ENCODE data around the gene HEPACAM. TPM values are rescaled to one million over a fixed set of nuclear protein-coding genes. Genes with fewer than 3 reads are reported as not detected.
A peak's percentile ranks its signal among the peaks of the same experiment; 100 is the strongest.

HEPACAM gene
- total RNA-seq, 1 donor from 2014 or later, result 3.4 TPM

DNA sequence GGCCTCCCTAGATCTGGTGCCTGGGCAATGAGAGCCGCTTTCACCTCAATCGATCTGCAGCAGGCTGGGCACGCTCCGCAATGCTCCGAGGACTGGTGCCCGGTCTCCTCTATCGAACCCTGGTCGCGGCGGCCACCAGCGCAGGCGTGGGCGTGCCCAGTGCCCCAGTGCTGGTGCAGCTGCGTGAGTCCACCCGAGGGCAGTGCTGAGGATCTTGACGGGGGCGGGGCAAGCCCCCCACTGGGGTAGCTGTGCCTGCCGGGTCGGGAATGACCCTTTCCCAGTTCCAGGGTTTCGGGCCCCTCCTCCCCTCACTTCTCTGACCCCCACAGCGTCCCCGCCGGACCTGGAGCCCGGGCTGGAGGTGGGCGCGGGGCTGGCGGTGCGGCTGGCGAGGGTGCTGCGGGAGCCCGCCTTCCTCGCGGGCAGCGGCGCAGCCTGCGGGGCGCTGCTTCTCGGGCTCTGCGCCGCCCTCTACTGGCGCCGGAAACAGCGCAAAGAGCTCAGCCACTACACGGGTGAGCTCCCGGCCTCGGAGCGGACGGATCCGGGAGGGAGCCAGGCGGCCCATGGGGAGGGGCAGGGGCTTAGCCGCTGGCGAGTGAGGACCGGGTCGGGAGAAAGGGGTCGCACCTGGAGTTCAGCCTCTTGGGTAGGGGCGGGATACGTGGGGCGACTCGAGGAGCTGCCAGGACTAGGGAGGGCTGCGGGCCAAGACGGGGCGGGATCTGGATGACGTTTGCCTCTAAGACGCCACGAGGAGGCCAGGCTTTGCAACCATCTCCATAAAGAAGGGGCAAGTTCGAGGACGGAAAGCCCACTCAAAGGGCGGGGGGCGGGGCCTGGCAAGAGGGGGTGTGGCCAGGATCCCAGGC, 59.7 kb downstream of the HEPACAM start:
- no peaks in the 10 kb centered on the region for H3K27me3 ChIP-seq
- peak; percentile 12 to 83 for TF ChIP-seq POLR2AphosphoS5 (IDR thresholded peaks at IDR 0.05; ENCODE audit: insufficient read depth in 1 of 2, low read depth in 1 of 2)
- TF ChIP-seq POLR2A (IDR thresholded peaks at IDR 0.05), result peak in 1 of 2 donors; percentile 7
- TF ChIP-seq CTCF (IDR thresholded peaks at IDR 0.05), result peak; percentile 47 to 88 (median 58)
- intact Hi-C loops (cut with DNase I), result loop anchor here (5.0 kb wide), 1 partner anchor 76 kb away; the partner anchor contains the start of gene CCDC15

DNA sequence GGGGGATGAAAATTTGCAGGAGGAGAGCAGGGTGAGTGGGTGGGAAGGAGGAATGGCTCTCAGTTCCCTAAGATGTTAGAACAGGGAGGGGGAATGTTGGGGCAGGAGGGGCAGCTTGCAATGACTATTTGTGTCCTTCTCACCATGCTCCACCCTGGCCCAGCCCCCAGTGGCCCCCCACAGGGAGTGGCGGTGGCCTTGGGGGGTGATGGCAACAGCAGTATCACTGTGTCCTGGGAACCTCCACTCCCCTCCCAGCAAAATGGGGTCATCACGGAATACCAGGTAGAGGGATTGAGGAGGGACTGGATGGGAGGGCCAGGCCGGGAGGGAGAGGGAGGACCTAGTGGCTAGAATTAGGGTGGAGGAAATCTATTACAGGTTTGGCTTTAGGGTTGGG, 60.4 kb downstream of the HEPACAM start:
- Histone ChIP-seq H3K4me1 (peaks cover 21% of the 10 kb centered on the region), H3K36me3 (no peaks in the 10 kb centered on the region), H3K27me3 (no peaks in the 10 kb centered on the region), H3K27ac (peak overlapping the region; percentile 72), H3K9me3 (no peaks in the 10 kb centered on the region), H3K4me3 (peak overlapping the region; percentile 55 to 68)
- no peak for TF ChIP-seq CTCF (IDR thresholded peaks at IDR 0.05)
- TF ChIP-seq POLR2A (IDR thresholded peaks at IDR 0.05), result no peak
- no peak for TF ChIP-seq POLR2AphosphoS5 (IDR thresholded peaks at IDR 0.05; ENCODE audit: insufficient read depth in 1 of 2, low read depth in 1 of 2)
- no peak for DNase-seq (ENCODE audit: extremely low spot score in 2 of 2)
- intact Hi-C loops (cut with DNase I), result loop anchor here (5.0 kb wide), 1 partner anchor 77 kb away; the partner anchor contains the start of gene CCDC15

More for the DNA sequence above, 59.7 kb downstream of the HEPACAM start:
- Histone ChIP-seq H3K9me3 (no peaks in the 10 kb centered on the region), H3K36me3 (no peaks in the 10 kb centered on the region), H3K4me1 (peaks cover 21% of the 10 kb centered on the region), H3K4me3 (peak overlapping the region; percentile 55 to 68), H3K27ac (peak overlapping the region; percentile 72)
- no peak for DNase-seq (ENCODE audit: extremely low spot score in 2 of 2)

- no peak for DNase-seq (ENCODE audit: extremely low spot score in 2 of 2)
- H3K27me3 ChIP-seq, result no peaks in the 10 kb centered on the region
- H3K4me3 ChIP-seq, result no peak overlapping the region
Observed at GRCh38 chr11:124874571-124875255, 61.1 kb downstream of the HEPACAM start.

DNA sequence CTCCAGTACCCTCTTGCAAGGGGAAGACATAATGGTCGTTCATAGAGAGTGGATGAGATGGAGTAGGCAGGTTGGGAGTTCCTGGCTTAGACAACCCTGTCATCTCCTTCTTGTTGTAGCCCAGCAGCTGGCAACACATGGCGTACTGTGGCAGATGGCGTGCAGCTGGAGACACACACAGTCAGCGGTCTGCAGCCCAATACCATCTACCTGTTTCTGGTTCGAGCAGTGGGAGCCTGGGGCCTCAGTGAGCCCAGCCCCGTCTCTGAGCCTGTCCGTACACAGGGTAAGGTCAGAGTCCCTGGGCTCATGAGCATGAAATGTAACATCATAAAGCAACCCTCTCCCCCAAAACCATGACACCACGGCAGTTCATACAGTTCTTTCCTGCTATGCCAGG, 61.9 kb downstream of the HEPACAM start:
- Histone ChIP-seq H3K4me1 (peaks cover 25% of the 10 kb centered on the region), H3K36me3 (no peaks in the 10 kb centered on the region), H3K4me3 (no peak overlapping the region), H3K9me3 (no peaks in the 10 kb centered on the region), H3K27me3 (peaks cover 2% of the 10 kb centered on the region), H3K27ac (no peak overlapping the region)
- TF ChIP-seq POLR2A (IDR thresholded peaks at IDR 0.05), result no peak
- no peak for TF ChIP-seq POLR2AphosphoS5 (IDR thresholded peaks at IDR 0.05; ENCODE audit: insufficient read depth in 1 of 2, low read depth in 1 of 2)
- TF ChIP-seq CTCF (IDR thresholded peaks at IDR 0.05), result no peak
- DNase-seq (ENCODE audit: extremely low spot score in 2 of 2), result no peak
- intact Hi-C loops (cut with DNase I), result no loop called here

More at GRCh38 chr11:124874571-124875255, 61.1 kb downstream of the HEPACAM start:
- H3K27ac ChIP-seq, result no peak overlapping the region
- H3K36me3 ChIP-seq, result no peaks in the 10 kb centered on the region
- peaks cover 21% of the 10 kb centered on the region for H3K4me1 ChIP-seq
- TF ChIP-seq POLR2AphosphoS5 (IDR thresholded peaks at IDR 0.05; ENCODE audit: insufficient read depth in 1 of 2, low read depth in 1 of 2) (no peak), CTCF (IDR thresholded peaks at IDR 0.05) (no peak), POLR2A (IDR thresholded peaks at IDR 0.05) (no peak)
- intact Hi-C loops (cut with DNase I), result loop anchor here (5.0 kb wide), 1 partner anchor 78 kb away; the partner anchor contains the start of gene CCDC15
- H3K9me3 ChIP-seq, result no peaks in the 10 kb centered on the region

Measured in vagina (tissue), 2 donors.